ENCODE results near the gene STARD13.

Gene STARD13

DNA sequence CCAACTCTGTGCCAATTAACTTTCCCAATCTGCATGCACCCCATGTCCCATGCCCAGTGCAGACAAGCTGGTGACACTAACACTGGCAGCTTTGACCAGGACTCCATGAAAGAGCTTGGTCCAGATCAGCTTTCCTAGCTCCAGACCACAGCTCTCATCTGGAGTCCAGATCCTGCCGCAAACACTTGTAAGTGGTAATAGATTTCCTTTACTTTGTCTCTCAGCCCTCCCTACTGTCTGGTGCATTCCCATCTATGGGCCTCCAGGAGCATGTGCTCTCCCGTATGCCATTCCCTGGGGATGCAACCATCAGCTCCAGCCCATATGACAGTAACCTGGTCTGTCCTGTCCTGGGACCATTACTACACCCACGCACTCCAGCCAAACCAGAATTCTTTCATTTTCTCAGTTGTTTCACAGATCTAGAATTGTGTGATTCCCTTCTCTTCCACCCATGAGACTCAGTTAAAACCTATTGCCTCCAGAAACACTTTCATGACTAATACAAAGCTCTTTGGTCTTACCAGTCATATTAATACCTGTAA is 4.9 kb upstream of the STARD13 start:
- Histone ChIP-seq H3K27me3 (ENCODE audit: low read depth) (no peaks in the 10 kb centered on the region), H3K9me3 (no peaks in the 10 kb centered on the region), H3K36me3 (replicated peaks) (no peaks in the 10 kb centered on the region), H3K4me3 (no peak overlapping the region), H3K4me1 (no peaks in the 10 kb centered on the region)
- in situ Hi-C loops (cut with MboI; ENCODE audit: low sequenced_read_pairs): no loop called here
- no peak for DNase-seq (ENCODE audit: low spot score in 2 of 2)

DNA sequence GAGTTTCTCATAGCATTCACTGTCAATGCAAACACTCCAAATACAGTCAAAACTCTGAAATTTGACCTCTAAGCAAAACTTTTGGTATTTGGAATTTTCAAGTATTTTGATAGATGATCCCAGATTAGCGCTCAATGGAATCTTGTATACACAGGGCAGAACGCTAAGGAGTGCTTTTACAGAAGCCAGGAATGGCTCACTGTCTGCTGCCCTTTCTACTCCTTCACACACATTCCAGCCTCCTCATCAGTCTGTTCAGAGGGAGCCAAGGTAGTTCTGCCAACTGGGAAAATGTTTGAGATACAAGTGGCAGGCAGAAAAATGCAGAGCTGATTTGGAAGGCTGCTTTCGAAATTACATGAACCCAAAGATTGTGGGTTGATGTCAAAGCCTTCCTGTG is 4.4 kb upstream of the STARD13 start:
- Histone ChIP-seq H3K9me3 (no peaks in the 10 kb centered on the region), H3K4me3 (no peak overlapping the region), H3K36me3 (replicated peaks) (no peaks in the 10 kb centered on the region), H3K27me3 (ENCODE audit: low read depth) (no peaks in the 10 kb centered on the region), H3K4me1 (no peaks in the 10 kb centered on the region)
- DNase-seq (ENCODE audit: low spot score in 2 of 2): no peak
- in situ Hi-C loops (cut with MboI; ENCODE audit: low sequenced_read_pairs): no loop called here

DNA sequence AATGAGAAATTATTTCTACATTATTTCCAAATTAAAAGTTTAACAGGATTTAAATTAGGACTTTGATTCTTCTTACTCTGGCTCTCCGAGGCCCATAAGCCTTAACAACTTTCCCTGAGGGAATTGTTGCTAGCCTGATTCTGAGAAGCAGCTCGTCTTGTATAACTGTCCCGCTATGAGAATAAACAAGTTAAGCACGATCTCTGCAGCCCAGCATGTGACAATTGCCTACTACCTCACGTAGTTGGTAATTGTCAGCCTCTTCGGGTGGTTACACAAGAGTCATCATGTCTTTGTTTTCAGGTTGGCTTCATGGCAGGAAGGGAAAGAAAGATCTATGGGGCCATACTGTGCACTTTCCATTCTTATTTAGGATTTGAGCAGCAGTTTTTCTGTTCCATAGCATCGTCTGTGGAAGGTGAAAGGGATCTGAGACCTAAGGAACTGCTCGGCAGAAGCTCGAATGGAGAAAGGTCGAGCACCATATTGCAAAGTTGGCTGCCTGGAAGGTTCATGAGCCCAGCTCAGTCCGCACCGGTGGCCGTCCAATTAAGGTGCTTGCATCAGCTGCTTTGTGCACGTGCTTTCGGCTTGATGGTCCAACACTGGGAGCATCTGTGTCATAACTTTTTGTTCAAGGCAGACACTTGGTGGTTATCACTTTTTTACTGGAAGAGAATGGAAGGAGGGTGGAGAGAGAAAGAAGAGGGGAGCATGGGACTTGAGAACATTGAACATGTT is 1.8 kb upstream of the STARD13 start:
- H3K9me3 ChIP-seq: no peaks in the 10 kb centered on the region

DNA sequence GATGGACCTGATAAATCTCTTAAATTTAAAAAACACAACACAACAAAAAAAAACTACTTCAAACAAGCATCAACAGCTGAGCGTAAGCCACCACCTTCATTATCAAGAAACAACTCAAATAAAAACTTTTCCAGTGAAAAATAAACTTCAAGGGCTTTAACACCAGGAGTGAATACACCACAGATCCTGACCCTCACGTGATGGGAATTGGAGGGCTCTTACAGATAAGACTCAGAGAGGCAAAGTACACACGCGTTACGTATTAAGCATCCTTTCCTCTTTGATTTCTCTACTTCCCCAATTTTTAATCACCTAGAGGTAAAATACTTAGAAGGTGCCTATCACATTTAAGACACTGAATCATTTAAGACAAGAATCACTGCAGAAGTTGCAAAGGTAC is 573 bp upstream of the STARD13 start:
- Histone ChIP-seq H3K9me3 (no peaks in the 10 kb centered on the region), H3K36me3 (replicated peaks) (no peaks in the 10 kb centered on the region), H3K4me3 (no peak overlapping the region), H3K4me1 (0 out of 2 replicates have a peak, but pooled peaks cover 3% of the 10 kb centered on the region), H3K27me3 (ENCODE audit: low read depth) (no peaks in the 10 kb centered on the region)
- in situ Hi-C loops (cut with MboI; ENCODE audit: low sequenced_read_pairs): no loop called here
- DNase-seq (ENCODE audit: low spot score in 2 of 2): no peak

More for the DNA sequence above, 1.8 kb upstream of the STARD13 start:
- H3K4me3 ChIP-seq: no peak overlapping the region
- H3K4me1 ChIP-seq: 0 out of 2 replicates have a peak, but pooled peaks cover 3% of the 10 kb centered on the region
- DNase-seq (ENCODE audit: low spot score in 2 of 2): no peak
- no peaks in the 10 kb centered on the region for H3K27me3 ChIP-seq (ENCODE audit: low read depth)
- in situ Hi-C loops (cut with MboI; ENCODE audit: low sequenced_read_pairs): no loop called here
- no peaks in the 10 kb centered on the region for H3K36me3 ChIP-seq (replicated peaks)

DNA sequence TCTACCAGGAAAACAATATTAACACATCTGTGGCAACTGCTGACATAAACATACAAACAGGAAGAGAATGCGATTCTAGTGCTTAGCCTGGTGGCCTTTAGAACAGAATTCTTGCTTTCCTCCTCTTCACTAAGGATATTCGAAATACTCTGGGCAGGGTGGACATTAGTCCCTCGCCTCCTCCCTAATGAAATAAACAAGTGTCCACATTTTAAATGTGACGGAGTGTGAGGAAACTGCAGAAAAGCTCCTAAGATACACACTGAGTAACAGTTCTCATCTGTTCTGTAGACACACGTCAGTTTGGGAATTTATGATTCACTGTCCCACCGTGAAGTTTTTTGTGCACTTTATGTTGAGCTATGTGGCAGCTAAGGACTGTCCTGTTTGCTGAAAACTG is 639 bp downstream of the STARD13 start:
- in situ Hi-C loops (cut with MboI; ENCODE audit: low sequenced_read_pairs): no loop called here
- no peak overlapping the region; the same call in 1 of the 2 replicates for H3K4me3 ChIP-seq
- H3K4me1 ChIP-seq: 0 out of 2 replicates have a peak, but pooled peaks cover 3% of the 10 kb centered on the region
- no peaks in the 10 kb centered on the region for H3K36me3 ChIP-seq (replicated peaks)
- no peak for DNase-seq (ENCODE audit: low spot score in 2 of 2)
- no peaks in the 10 kb centered on the region for H3K9me3 ChIP-seq
- H3K27me3 ChIP-seq (ENCODE audit: low read depth): no peaks in the 10 kb centered on the region

DNA sequence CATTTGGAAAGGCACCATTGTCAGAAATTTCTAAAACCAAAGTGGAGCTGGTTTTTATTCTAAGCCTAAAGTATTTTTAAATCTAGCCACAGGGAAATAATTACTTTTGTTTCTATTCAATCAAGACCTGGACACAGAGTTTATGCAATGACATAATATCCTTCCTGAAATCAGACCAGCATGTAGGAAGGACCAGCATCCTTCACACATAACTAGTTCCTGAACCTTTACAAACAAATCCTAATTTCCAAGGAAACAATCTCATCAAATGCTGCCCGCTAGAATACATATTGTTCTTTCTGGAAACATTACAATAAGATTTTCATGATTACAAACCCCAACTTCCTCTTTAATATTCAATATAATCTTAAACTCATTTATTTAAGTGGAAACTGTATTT is 1.5 kb downstream of the STARD13 start:
- Histone ChIP-seq H3K4me1 (0 out of 2 replicates have a peak, but pooled peaks cover 3% of the 10 kb centered on the region), H3K27me3 (ENCODE audit: low read depth) (no peaks in the 10 kb centered on the region), H3K9me3 (no peaks in the 10 kb centered on the region), H3K36me3 (replicated peaks) (no peaks in the 10 kb centered on the region), H3K4me3 (no peak overlapping the region)
- no peak for DNase-seq (ENCODE audit: low spot score in 2 of 2)
- in situ Hi-C loops (cut with MboI; ENCODE audit: low sequenced_read_pairs): no loop called here

DNA sequence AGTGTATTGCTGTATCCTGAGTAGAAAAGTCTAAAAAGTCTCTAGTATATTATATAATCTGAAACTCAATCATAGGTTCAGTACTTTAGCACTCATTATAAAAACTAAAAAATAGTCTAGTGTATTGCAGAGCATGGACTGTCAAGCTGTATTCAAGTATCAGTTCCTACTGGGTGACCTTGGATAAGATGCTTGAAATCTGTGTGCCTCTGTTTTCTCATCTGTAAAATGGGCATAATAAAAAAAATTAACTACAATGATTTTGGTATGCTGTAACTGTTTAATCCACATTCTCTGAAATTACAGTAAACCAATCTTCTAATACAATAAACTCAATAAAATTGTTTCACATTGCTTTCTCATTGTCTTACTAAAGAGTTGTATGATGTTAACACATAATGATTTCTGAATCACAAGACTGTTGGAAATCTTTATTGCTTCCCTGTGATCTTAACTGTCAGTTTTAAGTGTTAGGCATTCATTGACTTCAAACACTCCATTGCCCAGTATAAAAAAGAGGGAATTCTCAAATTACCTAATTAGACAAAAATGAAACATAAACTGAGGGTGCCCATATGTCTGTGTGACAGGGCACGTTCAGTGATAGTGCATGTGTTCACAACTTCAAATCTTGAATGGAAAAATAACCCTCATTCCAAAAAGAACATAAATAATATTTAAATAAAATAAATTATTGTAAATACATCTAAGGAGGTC is 2.2 kb downstream of the STARD13 start:
- Histone ChIP-seq H3K27me3 (ENCODE audit: low read depth) (no peaks in the 10 kb centered on the region), H3K4me3 (no peak overlapping the region), H3K9me3 (no peaks in the 10 kb centered on the region), H3K4me1 (0 out of 2 replicates have a peak, but pooled peaks cover 3% of the 10 kb centered on the region), H3K36me3 (replicated peaks) (no peaks in the 10 kb centered on the region)
- DNase-seq (ENCODE audit: low spot score in 2 of 2): no peak
- in situ Hi-C loops (cut with MboI; ENCODE audit: low sequenced_read_pairs): no loop called here

DNA sequence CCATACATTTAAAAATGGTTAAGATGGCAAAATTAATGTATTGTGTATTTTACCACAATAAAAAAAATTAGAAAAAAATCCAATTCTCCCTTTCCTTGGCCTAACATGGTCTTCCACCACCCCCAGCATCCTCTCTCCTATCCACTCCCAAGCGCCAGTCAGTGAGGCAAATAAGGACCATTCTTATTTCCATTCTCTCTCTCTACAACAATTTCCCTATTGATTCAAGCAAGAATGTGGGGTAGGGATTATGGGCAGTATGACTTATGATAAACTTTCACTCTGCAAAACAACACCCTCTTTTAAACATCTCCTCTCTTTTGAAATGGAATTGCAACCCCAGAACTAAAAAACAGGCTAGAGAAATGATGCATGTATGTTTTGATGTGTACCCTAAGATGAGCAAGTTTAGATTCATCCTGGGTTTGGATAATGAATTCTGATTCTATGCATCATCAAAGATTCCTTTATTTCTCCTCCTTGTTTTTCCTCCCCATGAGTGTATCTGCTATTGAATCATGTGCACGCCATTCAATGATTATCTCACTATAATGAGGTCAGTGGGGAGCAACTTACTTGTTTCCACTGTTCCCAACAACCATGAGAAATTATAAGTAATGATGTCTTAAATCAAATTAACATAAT is 3.5 kb downstream of the STARD13 start:
- in situ Hi-C loops (cut with MboI; ENCODE audit: low sequenced_read_pairs): no loop called here
- H3K27me3 ChIP-seq (ENCODE audit: low read depth): no peaks in the 10 kb centered on the region
- 0 out of 2 replicates have a peak, but pooled peaks cover 3% of the 10 kb centered on the region for H3K4me1 ChIP-seq
- H3K36me3 ChIP-seq (replicated peaks): no peaks in the 10 kb centered on the region
- no peaks in the 10 kb centered on the region for H3K9me3 ChIP-seq
- DNase-seq (ENCODE audit: low spot score in 2 of 2): no peak
- H3K4me3 ChIP-seq: no peak overlapping the region

DNA sequence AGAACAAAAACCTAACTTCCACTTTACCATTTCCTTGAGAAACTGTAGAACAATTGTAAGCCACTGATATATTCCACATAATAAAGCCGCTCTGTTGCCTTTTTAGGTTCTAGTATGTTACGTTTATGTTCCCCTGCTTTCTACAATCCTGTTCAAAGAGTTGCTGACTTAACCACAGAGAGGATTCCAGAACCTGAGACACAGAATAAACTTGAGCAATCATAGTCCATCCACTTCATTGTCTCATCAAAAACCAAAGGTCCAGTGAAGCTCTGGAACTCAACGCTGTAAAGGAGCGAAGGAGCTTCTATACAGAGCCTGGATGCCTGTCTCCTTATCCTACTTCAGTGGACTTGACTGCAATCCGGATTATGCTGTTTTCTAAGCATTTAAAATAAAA is 4.6 kb downstream of the STARD13 start:
- Histone ChIP-seq H3K9me3 (no peaks in the 10 kb centered on the region), H3K36me3 (replicated peaks) (no peaks in the 10 kb centered on the region), H3K4me1 (0 out of 2 replicates have a peak, but pooled peaks cover 3% of the 10 kb centered on the region), H3K4me3 (no peak overlapping the region), H3K27me3 (ENCODE audit: low read depth) (no peaks in the 10 kb centered on the region)
- in situ Hi-C loops (cut with MboI; ENCODE audit: low sequenced_read_pairs): no loop called here
- DNase-seq (ENCODE audit: low spot score in 2 of 2): no peak

DNA sequence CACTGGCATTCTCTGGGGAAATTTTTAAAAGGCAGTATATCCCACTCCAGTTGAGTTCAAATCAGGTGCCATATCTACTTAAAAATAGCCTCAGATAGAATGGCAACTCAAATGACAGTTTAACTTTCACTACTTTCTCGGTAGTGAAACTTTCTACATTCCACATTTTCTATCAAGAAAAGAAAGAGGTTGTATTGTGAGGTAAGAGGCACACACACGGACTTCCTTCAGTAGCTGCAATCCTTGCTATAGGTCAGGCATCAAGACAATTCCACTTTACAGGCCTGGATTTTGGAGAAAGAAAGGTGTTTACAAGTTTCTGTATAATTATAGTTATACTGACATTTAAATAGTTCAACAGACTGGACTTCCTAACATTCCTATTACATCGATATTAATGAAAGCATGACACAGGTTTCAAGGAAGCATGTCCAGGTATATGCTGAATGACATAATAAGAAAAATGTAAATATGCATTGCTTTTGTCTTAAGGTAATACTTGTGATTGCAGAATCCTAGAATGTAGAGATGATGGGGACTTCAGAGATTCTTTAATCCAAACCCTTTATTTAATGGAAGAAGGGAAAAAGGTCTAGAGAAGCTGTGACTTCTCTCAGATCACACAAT is 5.2 kb downstream of the STARD13 start:
- no peak for DNase-seq (ENCODE audit: low spot score in 2 of 2)
- Histone ChIP-seq H3K27me3 (ENCODE audit: low read depth) (no peaks in the 10 kb centered on the region), H3K36me3 (replicated peaks) (no peaks in the 10 kb centered on the region), H3K9me3 (no peaks in the 10 kb centered on the region), H3K4me1 (0 out of 2 replicates have a peak, but pooled peaks cover 3% of the 10 kb centered on the region), H3K4me3 (no peak overlapping the region)
- in situ Hi-C loops (cut with MboI; ENCODE audit: low sequenced_read_pairs): no loop called here

DNA sequence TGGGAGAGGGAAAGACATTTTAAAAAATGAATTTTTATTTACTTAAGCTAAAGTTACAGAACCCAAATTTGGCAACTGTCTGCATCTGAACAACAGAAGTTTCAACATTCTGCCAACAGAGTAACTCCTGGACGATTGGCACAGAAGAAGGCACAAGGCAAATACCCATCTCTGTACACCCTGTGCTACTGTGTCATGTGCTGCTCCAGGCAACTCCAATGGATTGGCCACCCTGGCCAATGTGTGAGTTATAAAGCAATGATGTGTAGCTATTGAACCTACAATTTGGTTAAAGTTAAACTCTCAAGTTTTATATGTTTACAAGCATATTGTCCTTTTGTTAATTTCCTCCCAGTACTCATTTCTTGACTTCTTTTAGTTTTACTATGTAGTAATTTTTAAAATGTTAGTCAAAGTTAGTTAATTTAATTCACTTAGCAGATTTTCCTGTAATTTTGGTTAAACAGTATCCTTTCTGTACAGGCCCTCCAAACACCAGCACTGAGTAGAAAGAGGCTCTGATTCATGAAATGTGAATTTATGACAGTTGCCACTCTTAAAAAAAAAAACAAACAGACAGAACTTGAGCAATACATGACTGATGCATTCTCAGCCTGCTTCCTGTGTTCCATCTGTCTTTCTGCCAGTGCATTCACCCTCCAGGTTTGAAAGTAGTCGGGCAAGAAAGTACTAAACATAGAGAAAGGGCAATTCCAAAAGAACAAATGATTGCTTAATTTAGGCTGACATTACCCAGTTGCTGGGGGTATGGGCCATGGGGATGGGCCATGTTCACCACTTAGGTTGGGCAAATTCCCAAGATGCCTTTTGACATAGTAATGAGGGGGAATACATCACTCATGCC is 5.9 kb downstream of the STARD13 start:
- Histone ChIP-seq H3K9me3 (no peaks in the 10 kb centered on the region), H3K36me3 (replicated peaks) (no peaks in the 10 kb centered on the region), H3K4me3 (no peak overlapping the region), H3K4me1 (0 out of 2 replicates have a peak, but pooled peaks cover 3% of the 10 kb centered on the region), H3K27me3 (ENCODE audit: low read depth) (no peaks in the 10 kb centered on the region)
- in situ Hi-C loops (cut with MboI; ENCODE audit: low sequenced_read_pairs): no loop called here
- no peak for DNase-seq (ENCODE audit: low spot score in 2 of 2)

DNA sequence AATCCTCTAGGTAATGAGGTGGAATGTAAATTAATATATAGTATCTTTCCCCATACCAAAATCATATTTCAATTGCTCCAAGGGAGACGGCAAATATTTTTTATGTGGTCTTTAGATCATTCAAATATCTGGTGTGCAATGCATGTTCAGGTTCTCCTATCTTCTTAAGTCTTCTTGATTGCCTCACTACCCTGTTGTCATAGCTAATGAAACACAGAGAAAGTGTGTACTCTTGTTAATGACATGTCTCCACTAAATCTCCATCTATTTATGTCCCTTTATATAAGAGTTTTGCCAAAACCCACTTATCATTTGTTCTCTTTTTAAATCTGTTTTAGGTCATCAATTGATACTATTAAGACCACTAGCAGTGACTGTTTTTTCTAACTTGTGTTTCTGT is 6.6 kb downstream of the STARD13 start:
- Histone ChIP-seq H3K4me3 (no peak overlapping the region), H3K27me3 (ENCODE audit: low read depth) (no peaks in the 10 kb centered on the region), H3K4me1 (0 out of 2 replicates have a peak, but pooled peaks cover under 1% of the 10 kb centered on the region), H3K9me3 (no peaks in the 10 kb centered on the region), H3K36me3 (replicated peaks) (no peaks in the 10 kb centered on the region)
- in situ Hi-C loops (cut with MboI; ENCODE audit: low sequenced_read_pairs): no loop called here
- DNase-seq (ENCODE audit: low spot score in 2 of 2): no peak

DNA sequence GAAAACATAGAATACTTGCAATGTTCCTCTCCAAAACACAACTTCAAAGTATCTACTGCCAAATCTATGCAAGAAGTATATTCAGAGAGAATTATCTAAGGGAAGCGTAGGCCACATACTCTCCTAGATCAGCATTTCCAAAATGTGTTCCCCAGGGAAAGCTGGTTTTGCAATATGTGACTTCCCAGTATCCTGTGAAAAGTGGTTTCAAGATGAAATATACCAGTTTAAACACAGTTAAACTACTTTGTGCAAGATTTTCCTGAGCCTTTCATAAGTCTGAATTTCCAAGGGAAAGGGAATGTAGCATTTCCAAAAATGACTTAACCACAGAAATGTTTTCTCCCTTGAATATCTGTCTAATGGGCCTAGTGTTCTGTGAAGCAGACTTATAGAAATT is 7.6 kb downstream of the STARD13 start:
- no peaks in the 10 kb centered on the region for H3K4me1 ChIP-seq

More for the DNA sequence above, 7.6 kb downstream of the STARD13 start:
- no peaks in the 10 kb centered on the region for H3K36me3 ChIP-seq (replicated peaks)
- H3K9me3 ChIP-seq: no peaks in the 10 kb centered on the region
- in situ Hi-C loops (cut with MboI; ENCODE audit: low sequenced_read_pairs): no loop called here
- no peak for DNase-seq (ENCODE audit: low spot score in 2 of 2)
- no peaks in the 10 kb centered on the region for H3K27me3 ChIP-seq (ENCODE audit: low read depth)
- H3K4me3 ChIP-seq: no peak overlapping the region
